Left forelimb (tissue), 1 donor: ENCODE measurements around the gene ANKRD13C.
A peak's percentile ranks its signal among the peaks of the same experiment; 100 is the strongest.
"Not testable (repeated sequence)": the region's sequence is repeated elsewhere in the genome, so short reads cannot be mapped to it uniquely, and the experiment has no call there.

Source experiments
- DNase-seq: peaks from one replicate; pipeline ENCODE4 v3.0.0-alpha.2; 2018; ENCODE audit warnings: low spot score

Gene ANKRD13C

GRCh38 chr1:70354332-70355110 lies at the start of gene ANKRD13C:
TSS of gene ANKRD13C (minus strand) at chr1:70354722. CDS start at chr1:70354408, 314 bp downstream.
- peak; percentile 94 for DNase-seq

GRCh38 chr1:70403759-70404158 lies 49.2 kb upstream of the ANKRD13C start:
- no peak for DNase-seq

GRCh38 chr1:70401974-70402373 lies 47.5 kb upstream of the ANKRD13C start:
- DNase-seq, result no peak

DNA sequence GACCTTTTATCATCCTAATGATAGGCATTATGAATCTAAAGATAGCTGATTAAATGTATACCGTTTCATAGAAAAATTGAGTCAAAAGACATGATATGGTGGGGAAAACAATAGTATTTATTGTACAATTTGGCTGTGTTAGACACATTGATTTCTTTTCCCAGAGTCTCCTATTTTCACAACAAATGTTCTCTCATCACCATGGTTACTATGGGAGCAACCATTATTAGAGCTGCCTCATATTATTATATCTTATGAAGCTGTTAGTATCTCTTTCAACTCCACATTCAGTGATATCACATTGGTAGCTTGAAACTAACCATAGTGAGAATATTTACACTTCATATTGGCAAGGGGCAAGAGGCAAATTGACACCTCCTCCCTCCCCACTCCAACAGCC lies 45.8 kb upstream of the ANKRD13C start:
- DNase-seq, result no peak

DNA sequence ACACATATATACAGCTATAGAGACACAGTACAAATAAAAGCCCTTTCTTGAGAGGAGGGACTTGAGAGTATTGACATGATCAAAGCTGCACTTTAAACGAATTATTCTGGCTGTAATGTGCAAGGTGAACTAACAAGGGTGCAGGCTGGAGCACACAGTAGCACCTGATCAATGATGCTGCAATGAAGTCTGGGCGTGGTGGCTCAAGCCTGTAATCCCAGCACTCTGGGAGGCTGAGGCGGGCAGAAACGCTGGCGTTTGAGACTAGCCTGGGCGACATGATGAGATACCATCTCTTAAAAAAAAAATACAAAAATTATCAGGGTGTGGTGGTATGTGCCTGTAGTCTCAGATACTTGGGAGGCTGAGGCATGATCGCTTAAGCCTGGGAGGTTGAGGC lies 42.5 kb upstream of the ANKRD13C start:
- DNase-seq, result no peak

DNA sequence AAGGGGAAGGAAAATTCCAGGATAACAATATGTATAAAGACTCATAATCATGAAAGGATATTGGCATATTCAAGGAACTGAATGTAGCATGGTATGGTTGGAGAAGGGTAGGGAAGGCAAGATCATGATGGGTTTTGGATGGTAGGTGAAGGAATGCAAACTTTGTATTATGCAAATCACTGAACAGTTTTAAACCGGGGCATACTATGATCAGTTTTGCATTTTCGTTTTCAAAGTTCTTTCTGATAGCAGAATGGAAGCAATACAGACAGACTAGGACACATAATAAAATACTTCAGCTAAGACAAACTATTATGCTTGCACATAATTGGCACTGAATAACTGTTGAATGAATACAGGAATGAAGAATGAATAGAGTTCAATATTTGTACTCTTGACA lies 42.1 kb upstream of the ANKRD13C start:
- DNase-seq, result no peak

DNA sequence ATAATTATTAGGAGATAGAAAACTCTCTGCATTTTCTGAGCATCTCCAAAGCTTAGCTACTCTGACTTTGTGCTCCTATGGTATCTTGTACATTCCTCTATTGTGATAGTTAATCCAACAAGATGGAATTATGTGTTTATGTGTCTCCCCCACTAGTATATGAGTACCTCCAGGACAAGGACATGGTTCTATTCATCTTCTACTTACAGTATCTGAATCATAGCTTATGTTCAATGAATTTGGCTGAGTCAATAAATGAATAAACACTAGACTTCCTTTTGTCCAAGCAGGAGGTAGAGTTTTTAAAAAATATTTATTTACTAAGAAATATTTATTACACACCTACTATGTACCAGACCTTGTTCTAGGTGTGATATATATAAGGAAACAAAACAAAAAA lies 38.1 kb upstream of the ANKRD13C start:
- no peak for DNase-seq

DNA sequence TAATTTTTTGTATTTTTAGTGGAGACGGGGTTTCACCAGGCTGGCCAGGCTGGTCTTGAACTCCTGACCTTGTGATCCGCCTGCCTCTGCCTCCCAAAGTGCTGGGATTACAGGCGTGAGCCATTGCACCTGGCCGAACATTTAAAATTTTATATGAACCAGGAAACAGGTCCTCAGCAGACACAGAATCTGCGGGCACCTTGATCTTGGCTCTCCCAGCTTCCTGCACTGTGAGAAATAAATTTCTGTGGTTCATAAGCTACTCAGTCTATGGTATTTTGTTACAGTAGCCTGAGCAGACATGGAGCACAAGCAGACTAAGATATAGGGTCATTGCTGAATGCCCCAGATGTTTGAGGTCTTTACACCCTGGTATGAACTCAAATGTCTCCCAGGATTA lies 33.0 kb upstream of the ANKRD13C start:
- DNase-seq, result no peak

DNA sequence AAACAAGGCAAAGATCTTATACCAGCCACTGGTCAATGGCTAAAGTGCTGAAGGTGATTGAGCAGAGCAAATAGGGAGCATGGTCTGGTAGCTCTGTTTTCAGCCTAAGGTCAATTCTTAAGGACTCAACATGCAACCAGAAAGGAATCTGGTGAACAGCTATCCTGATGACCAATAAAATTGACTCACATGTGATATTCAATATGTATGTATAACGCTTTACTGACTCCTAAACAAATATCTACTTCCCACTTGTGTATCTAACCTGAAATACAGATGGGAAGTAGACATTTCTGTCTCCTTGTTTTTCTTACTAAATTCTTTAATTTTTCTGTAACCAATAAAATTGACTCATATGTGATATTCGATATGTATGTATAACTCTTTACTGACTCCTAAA lies 31.6 kb upstream of the ANKRD13C start:
- DNase-seq, result no peak

DNA sequence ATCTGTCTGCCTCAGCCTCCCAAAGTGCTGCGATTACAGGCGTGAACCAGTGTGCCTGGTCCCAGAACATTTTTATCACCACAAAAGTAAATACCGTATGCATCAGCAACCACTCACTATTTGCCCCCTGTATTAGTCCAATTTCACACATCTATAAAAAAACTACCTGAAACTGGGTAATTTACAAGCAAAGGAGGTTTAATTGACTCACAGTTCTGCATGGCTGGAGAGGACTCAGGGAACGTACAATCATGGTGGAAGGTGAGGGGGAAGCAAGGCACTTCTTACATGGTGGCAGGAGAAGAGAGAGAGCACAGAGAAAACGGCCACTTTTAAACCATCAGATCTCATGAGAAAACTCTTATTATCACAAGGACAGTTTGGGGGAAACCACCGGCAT lies 31.0 kb upstream of the ANKRD13C start:
- DNase-seq, result no peak

DNA sequence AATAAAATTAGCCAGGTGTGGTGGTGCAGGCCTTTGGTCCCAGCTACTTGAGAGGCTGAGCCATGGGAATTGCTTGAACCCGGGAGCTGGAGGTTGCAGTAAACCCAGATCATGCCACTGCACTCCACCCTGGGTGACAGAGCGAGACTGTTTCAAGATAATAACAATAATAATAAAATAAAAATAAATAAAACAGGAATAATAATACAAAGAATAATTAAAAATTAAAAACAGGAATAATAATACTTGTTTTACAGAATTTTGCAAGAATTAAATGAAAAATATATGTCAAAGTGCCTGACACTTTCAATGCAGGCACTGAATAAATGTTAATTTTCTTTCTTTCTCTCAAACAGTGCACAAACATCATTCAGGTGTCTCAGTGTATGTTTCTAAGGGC lies 30.0 kb upstream of the ANKRD13C start:
- DNase-seq, result no peak

- no peak for DNase-seq
These were observed 29.0 kb upstream of the ANKRD13C start for GRCh38 chr1:70383483-70383882.

DNA sequence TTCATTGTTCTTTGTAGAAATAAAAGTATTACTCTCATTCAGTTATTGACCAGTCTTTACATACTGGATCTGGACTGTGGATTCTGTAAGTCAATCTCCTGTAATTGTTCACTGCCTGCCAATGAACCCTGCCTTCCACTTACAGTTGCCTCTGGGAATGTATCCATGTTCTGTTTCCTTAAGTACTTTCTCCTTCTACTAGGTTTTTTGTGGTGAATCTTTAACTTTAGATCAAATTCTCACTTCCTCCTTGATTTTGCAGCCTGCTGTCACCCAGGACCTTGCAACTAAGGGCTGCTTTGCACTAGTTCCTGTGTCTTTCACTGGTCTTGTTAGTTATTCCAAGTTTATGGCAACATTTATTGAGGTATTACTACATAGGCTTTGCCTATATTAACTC lies 28.2 kb upstream of the ANKRD13C start:
- no peak for DNase-seq

DNA sequence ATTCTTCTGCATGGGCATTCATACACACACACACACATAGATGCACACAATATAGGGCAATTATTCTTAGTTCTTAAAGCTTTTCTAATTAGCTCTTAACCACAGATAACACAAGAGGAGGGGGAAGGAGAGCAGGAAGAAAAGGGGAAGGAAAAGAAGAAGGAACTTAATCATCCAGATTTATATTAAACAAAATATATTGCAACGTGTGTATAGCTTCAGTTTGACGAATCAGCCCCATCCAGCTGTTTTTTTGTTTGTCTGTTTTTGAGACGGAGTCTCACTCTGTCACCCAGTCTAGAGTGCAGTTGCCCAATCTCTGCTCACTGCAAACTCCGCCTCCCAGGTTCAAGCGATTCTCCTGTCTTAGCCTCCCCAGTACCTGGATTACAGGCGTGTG lies 21.7 kb upstream of the ANKRD13C start:
- DNase-seq, result no peak

DNA sequence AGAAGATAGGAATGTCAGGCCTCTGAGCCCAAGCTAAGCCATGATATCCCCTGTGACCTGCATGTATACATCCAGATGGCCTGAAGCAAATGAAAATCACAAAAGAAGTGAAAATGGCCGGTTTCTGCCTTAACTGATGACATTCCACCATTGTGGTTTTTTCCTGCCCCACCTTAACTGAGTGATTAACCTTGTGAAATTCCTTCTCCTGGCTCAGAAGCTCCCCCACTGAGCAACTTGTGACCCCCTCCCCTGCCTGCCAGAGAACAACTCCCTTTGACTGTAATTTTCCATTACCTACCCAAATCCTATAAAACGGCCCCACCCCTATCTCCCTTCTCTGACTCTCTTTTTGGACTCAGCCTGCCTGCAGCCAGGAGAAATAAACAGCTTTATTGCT lies 19.1 kb upstream of the ANKRD13C start:
- not testable (repeated sequence) for DNase-seq

GRCh38 chr1:70372426-70372825 lies 17.9 kb upstream of the ANKRD13C start:
- DNase-seq, result no peak

- not testable (repeated sequence) for DNase-seq
These were observed 17.1 kb upstream of the ANKRD13C start for GRCh38 chr1:70371586-70371985.

DNA sequence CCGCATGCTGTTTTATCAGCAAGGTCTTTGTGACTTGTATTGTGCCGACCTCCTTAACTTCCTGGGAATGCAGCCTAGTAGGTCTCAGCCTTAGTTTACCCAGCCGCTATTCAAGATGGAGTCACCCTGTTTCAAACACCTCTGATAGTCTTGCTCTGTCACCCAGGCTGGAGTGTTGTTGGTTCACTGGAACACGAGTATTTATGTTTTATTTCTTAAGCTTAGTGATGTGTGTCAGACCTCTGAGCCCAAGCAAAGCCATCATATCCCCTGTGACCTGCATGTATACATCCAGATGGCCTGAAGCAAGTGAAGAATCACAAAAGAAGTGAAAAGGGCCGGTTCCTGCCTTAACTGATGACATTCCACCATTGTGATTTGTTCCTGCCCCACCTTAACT lies 12.9 kb upstream of the ANKRD13C start:
- not testable (repeated sequence) for DNase-seq

DNA sequence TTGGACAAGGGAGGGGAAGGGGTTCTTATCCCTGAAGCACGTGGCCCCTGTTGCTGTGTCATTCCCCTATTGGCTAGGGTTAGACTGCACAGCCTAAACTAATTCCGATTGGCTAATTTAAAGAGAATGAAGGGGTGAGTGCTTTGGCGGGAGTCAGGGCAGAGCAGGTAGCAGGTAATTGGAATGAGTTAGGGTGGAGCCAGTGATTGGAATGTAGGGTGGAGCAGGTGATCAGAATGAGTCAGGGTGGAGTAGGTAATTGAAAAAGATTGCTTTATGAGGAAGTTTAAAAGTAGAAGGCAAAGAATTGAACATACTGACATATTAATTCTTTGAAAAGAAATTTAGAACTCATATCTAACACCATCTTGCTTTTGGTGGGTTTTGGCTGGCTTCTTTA lies 12.5 kb upstream of the ANKRD13C start:
- not testable (repeated sequence) for DNase-seq

DNA sequence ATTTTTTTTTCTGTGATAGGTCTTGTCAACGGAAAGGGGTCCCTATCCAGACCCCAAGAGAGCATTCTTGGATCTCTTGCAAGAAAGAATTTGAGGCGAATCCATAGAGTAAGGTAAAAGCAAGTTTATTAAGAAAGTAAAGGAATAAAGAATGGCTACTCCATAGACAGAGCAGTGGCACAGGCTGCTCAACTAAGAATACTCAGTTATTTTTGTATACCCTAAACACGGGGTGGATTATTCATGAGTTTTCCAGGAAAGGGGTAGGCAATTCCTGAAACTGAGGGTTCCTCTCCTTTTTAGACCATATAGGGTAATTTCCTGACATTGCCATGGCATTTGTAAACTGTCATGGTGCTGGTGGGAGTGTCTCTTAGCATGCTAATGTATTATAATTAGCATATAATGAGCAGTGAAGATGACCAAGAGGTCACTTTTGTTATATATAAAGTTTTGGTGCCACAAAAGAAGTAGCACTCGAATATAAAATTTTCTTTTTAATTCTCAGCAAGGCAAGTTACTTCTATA lies 12.0 kb upstream of the ANKRD13C start:
- not testable (repeated sequence) for DNase-seq

DNA sequence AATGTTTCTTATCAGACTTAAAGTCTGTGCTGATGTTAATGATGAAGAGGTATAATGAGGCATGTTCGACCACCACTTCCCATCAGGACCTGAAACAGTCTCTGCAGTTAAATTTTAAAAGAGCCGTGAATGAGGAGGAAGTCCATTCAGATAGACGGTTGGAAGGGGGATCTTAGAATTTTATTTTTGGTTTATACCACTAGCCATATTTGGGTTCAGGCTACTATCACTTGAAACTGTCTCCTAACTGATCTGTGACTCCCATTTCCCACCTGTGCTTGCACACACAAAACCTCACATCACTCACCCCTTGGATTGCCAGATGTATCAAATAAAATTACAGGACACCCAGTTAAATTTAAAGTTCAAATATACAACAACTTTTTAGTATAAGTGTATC lies 9.9 kb upstream of the ANKRD13C start:
- DNase-seq, result no peak

GRCh38 chr1:70361727-70362398 lies 7.3 kb upstream of the ANKRD13C start:
- DNase-seq, result no peak

DNA sequence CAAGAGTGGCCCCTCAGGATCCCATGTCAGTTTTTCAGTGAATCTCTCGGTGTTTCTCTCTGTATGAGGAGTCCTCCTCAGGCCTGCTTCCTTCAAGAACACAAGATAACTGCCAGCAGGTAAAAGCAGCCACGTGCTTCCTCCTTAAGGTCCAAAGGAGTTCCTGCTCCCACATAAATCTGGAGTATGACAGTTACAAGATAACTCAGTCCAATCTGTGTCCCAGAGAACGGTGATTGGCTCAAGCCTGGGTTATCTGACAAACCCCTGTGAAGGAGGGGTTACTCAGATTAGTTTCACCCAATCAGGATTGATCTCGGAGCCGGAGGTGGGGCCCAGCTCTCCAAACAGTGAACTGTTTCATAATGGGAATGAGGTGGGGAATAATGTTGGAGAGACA lies 5.8 kb upstream of the ANKRD13C start:
- DNase-seq, result no peak
